ENCODE data around the gene DLL1.

DNA sequence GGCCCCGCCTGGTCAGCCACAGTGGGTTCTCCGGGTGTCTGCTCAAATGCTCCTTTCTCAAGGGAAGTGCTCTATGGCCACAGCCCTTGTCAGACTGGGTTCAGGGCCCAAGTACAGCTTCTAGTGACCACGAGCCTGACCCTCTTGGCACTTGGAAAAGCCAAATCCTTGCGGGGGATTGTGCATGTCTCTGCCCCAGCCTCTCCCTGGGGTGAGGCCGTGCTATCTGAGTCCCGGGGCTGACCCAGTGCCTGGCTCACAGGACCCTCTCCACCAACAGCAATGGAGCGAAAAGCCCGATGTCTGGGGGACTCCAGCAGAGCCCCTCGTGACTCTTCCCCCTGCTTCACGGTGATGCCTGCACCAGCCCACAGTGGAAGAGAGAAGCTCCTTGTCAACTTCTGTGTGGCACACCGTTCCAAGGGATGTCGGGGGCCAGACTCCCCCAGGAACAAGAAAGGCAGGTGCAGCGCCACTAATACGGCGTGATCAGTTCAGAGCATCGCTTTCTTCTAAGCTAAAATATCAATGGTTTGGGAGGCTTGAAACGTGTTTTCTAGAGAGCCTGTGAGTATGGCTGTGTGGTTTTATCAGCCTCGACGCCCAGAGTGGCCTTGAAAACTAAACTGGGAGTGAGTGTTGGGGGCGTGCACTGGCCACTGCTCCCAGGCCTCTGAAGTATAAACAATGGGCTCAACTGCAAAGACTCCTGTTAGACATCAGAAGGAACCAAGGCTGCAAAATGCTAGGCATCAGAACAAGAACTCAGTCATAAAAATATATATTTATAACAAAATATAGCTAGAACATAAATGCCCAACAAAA, 51.9 kb downstream of the DLL1 start:
- TF ChIP-seq, protein P1, sequence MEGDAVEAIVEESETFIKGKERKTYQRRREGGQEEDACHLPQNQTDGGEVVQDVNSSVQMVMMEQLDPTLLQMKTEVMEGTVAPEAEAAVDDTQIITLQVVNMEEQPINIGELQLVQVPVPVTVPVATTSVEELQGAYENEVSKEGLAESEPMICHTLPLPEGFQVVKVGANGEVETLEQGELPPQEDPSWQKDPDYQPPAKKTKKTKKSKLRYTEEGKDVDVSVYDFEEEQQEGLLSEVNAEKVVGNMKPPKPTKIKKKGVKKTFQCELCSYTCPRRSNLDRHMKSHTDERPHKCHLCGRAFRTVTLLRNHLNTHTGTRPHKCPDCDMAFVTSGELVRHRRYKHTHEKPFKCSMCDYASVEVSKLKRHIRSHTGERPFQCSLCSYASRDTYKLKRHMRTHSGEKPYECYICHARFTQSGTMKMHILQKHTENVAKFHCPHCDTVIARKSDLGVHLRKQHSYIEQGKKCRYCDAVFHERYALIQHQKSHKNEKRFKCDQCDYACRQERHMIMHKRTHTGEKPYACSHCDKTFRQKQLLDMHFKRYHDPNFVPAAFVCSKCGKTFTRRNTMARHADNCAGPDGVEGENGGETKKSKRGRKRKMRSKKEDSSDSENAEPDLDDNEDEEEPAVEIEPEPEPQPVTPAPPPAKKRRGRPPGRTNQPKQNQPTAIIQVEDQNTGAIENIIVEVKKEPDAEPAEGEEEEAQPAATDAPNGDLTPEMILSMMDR (IDR thresholded peaks at IDR 0.05), result no peak
- TF ChIP-seq POLR2A (IDR thresholded peaks at IDR 0.05), result no peak
